Measurements from ENCODE around the gene PACS1. TPM values are rescaled to one million over a fixed set of nuclear protein-coding genes. Genes with fewer than 3 reads are reported as not detected.
"Not testable (repeated sequence)": the region's sequence is repeated elsewhere in the genome, so short reads cannot be mapped to it uniquely, and the experiment has no call there.

Gene PACS1
- total RNA-seq, 1 donor from 2014 or later, result 26.6 TPM

DNA sequence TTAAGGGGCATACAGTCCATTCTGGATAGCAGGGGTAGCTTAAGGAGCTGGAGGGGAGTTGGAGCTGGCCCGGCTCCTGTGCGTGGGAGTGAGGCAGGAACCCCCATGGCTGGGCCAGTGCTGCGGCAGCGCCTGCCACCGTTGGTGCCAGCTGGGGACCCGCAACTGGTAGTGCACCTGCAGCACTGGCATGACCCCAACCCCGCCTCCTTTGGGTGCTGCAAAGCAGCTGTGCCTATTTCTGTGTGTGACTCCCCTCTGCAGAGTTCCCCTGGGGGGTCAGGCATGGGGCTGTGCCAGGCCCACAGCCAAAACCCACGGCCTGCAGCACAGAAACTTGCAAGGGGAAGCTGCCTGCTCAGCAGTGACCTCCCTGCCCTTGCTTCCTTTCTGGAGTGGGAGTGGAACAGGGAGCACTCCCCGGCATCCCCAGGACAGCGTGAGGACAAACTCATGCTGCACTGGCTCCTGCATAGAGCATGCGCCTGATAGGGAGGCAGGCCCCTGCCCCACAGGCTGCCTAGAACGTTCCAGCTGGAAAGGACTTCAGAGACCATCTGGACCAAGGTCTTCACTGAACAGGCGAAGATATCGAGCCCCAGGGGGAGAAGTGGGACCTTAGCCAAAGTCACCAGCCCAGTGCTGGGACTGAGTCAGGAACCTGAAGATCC is 172.2 kb downstream of the PACS1 start:
- DNase-seq (ENCODE audit: low read depth), result peak; percentile 55

DNA sequence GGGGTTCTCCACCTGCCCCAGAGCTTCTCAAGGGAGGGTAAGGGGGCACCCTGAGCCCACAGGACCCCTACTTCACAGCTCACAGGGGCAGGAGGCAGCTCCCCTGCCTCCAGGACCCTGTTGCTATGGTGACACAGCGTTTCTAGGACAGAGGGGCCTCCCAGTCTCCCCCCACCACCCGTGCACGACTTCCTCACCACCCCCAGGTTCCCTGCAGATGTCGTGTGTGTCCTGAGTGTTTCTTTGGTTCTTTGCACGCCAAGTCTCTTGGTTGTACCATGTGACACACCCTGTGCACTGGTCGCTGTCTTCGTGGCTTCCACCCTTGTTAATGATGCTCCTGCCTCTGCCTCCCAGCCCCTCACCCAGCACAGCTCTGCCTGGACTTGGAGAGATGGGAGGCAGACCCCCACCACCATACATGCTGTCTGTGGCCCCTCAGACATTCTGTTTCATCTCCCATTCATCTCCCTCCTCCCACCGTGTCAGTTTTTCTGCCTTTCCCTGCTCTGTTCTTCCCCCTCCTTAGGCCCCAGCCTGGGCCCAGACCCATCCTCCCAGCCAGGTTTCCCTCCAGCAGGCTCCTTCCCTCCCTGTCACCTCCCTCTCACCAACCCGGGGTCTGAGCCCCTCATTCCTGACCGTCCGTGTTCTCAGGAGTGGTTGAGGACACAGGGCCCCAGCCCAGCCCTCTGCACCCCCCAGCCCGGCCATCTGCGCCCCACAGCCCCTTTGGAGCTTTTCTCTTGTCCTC is 173.9 kb downstream of the PACS1 start:
- no peak for DNase-seq (ENCODE audit: low read depth)

DNA sequence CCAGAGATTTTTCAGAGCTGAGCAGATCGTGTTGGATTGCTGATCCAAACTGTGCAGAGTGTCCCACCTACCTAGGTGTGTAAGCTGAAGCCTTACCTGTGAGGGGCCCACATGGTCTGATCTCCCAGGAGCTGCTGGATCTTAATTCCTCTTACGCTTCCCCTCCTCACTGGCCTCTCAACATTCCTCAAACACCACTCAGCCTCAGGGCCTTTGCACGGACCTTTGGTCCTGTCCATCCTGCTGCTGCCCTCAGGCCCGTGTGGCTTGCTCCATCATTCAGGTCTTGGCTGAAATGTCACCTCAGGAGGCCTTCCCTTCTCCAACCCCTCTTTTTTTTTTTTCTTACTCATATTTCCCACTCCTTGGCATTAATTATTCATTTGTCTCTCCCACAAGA is 177.2 kb downstream of the PACS1 start:
- no peak for DNase-seq (ENCODE audit: low read depth)

DNA sequence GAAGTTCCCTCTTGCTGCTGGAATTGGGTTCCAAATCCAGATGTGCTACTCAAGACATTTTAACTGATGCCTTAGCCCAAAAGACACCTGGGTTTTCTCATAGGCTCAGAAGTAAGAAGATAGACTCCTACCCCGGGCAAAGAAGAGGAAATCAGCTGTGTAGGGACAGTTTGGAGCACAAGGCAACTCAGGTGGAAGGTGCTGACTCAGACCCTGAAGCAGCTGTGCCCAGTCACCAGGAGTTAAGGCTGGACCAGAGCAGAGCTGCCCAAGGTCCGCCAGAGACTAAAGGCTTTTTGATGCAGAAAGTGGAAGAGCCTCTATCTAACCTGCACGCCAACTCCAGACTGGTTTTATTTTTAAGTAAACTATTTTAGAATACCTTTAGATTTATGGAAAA is 177.7 kb downstream of the PACS1 start:
- no peak for DNase-seq (ENCODE audit: low read depth)

DNA sequence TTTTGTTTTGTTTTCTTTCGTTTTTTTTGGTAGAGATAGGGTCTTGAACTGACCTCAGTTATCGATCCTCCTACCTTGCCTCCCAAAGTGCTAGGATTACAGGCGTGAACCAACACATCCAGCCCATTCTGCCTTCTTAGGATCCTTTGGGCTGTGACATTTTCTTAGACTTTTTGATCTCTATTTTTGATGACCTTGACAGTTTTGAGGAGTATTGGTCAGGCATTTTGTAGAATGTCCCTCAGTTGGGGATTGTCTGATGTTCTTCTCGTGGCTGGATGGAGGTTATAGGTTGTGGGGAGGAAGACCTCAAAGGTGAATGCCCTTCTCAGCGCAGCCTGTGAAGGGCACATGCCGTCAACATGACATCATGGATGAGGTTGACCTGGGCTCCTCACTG is 178.8 kb downstream of the PACS1 start:
- no peak for DNase-seq (ENCODE audit: low read depth)

DNA sequence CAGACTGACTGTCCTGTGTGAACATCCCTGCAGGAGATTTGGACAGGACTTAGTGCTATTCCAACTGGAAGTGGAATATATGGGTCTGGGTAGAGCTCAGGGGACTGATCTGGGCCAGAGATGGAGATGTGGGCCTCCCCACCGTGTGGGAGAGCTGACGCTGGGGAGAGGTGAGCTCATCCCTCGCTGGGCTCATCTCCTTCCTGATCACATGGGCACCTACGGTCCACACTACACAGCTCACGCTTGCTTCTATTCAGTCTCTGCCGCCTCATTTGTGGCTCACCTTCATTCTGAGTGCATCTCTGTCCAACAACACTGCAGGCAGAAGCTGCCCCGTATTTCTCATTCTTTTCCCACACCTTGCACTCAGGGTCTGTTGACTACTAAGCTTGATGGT is 181.7 kb downstream of the PACS1 start:
- no peak for DNase-seq (ENCODE audit: low read depth)

DNA sequence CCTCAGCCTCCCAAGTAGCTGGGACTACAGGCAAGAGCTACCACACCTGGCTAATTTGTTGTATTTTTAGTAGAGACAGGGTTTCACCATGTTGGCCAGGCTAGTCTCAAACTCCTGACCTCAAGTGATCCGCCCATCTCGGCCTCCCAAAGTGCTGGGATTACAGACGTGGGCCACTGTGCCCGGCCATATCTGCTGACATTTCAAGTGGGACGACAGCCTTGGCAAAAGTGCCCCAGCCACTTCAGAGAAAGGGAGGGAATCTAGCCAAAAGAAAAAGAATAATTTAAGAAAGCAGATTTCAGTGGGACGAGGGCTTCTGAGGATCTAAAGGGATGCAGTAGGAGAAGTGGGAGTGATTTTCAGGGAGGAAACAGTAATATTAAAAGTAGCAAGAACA is 183.0 kb downstream of the PACS1 start:
- DNase-seq (ENCODE audit: low read depth), result not testable (repeated sequence)

DNA sequence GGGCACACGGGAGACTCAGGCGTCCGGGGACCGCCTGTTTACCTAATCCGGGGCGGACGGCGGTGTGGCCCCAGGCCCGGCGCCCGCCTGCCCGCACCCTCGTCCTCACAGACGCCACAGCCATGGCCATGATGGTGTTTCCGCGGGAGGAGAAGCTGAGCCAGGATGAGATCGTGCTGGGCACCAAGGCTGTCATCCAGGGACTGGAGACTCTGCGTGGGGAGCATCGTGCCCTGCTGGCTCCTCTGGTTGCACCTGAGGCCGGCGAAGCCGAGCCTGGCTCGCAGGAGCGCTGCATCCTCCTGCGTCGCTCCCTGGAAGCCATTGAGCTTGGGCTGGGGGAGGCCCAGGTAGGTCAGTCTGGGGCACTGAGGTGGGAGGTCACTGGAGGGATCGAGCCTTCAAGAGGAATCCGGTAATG is 188.4 kb downstream of the PACS1 start:
- no peak for DNase-seq (ENCODE audit: low read depth)

DNA sequence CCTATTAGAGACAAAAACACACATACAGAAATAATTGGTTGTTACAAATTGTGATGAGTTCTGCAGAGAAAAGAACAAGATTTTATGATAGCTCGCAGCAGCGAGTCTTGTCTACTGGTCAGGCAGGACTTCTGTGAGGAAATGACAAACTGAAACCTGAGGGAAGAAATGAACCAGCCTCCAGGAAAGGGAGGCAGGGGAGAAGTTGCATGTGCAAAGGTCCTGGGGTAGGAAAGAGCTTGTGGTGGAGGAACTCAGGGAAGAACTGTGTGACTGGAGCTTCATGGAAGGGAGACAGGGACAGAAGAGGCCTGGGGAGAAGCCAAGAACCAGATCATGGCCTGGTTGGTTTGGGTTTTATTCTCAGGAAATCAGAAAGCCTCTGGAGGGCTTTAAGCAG is 189.2 kb downstream of the PACS1 start:
- no peak for DNase-seq (ENCODE audit: low read depth)

DNA sequence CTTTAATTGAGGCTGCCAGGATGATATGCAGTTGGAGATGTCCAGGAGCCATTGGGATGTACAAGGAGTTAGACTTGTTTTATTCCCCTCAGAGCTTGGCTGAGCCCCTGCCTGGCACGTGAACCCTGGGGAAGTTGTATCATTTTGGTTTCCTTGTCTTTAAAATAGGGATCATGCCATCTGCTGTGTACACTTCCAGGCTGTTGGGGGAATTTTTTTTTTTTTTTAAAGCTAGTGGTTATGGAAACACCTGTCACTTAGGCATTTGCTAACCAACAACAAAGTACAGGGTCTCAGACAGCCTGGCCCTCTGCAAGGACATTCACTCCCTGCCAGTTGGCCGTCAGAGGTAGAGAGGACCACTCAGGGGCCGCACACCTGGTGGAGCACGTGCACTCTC is 189.9 kb downstream of the PACS1 start:
- DNase-seq (ENCODE audit: low read depth), result peak; percentile 76

DNA sequence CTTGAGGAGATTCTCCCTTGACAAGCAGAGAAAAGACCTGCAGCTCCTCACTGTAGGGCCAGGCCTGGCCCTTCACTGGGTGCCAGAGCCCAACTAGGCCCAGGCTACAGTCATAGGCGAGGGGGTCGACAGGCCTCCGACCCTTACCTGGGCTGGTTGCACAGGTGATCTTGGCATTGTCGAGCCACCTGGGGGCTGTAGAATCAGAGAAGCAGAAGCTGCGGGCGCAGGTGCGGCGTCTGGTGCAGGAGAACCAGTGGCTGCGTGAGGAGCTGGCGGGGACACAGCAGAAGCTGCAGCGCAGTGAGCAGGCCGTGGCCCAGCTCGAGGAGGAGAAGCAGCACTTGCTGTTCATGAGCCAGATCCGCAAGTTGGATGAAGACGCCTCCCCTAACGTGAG is 191.5 kb downstream of the PACS1 start:
- DNase-seq (ENCODE audit: low read depth), result no peak

DNA sequence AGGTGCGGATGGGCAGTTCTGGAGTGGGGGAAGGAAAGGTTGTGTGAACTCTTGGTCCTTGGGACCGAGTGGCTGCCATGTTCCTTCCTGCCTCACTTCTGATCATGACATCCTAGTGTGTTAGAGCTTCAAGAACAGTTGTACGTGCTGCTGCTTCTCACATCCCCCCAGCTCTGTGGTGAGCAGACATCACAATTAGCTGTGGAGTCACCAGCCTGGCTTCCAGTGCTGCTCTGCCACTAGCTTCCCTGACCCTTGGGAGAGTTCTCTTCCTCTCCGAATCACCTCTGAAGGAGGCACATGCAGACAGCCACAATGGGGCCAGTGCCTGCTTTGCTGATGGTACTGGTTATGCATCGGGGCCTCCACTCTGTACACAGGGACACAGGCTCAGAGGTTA is 192.1 kb downstream of the PACS1 start:
- DNase-seq (ENCODE audit: low read depth), result peak; percentile 63

DNA sequence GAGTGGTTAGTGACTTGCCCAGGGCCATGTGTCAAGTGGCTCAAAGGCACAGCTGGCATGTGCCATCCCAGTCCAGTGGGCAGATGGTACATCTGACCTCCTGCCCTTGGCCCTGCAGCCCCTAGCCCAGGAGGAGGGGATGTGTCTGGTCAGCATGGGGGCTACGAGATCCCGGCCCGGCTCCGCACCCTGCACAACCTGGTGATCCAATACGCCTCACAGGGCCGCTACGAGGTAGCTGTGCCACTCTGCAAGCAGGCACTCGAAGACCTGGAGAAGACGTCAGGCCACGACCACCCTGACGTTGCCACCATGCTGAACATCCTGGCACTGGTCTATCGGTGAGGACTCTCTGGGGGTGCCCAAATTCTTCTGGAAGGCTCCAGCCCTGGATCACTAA is 192.6 kb downstream of the PACS1 start:
- no peak for DNase-seq (ENCODE audit: low read depth)

DNA sequence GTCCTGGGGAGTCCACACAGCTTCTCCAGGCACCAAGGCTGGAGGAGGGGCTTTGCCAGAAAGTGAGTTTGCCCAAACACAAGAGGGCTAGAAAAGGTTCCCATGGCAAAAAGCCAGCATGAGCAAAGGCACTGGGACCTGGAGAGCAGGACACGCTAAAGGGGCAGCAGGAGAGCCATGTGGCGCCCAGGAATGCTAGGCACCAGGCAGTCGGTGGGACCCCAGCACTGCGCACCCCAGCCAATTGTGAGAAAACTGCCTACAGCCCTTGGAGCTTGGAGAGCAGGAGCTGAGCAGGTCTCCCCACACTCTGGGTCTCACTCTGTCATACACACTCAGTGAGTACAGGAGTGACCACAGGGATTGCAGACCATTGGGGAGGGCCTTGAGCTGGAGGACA is 193.2 kb downstream of the PACS1 start:
- no peak for DNase-seq (ENCODE audit: low read depth)

DNA sequence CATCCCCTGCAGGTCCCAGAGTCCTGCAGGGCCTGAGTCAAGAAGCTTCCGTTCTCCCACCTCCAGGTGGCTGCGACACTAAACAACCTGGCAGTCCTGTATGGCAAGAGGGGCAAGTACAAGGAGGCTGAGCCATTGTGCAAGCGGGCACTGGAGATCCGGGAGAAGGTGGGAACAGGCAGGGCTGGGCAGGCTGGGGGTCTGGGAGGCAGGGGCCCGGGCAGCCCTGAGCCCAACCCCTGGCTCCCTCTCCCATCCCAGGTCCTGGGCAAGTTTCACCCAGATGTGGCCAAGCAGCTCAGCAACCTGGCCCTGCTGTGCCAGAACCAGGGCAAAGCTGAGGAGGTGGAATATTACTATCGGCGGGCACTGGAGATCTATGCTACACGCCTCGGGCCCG is 193.7 kb downstream of the PACS1 start:
- DNase-seq (ENCODE audit: low read depth), result no peak

DNA sequence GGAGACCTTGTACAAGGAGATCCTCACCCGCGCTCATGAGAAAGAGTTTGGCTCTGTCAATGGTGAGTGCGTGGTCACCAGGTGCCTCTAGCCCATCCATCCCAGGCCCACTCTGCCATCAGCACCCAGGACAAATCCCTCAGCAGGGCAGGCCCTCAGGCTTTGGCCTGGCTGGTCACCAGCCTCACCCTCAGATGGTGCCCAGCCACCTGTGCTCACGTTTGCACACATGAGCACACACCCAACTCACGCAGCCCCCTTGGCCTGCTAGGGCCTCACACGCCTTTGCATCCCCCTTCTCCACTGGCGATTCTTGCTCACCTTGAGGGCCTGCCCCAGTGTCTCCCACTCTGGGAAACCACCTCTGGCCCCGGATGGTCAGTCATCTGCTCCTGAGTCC is 194.3 kb downstream of the PACS1 start:
- no peak for DNase-seq (ENCODE audit: low read depth)

DNA sequence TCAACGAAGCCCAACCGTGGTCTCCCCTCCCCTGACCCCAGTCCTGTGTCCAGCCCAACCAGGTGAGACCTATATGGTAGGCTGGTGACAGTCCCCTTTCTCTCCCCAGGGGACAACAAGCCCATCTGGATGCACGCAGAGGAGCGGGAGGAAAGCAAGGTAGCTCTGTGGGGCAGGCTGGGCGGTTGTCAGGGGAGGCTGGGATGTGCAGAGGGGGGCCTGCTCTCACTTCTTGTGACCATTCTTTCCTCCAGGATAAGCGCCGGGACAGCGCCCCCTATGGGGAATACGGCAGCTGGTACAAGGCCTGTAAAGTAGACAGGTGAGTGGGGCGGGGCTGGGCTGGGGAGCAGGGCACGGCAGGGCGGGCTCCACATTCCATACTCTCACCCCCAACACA is 194.8 kb downstream of the PACS1 start:
- no peak for DNase-seq (ENCODE audit: low read depth)

DNA sequence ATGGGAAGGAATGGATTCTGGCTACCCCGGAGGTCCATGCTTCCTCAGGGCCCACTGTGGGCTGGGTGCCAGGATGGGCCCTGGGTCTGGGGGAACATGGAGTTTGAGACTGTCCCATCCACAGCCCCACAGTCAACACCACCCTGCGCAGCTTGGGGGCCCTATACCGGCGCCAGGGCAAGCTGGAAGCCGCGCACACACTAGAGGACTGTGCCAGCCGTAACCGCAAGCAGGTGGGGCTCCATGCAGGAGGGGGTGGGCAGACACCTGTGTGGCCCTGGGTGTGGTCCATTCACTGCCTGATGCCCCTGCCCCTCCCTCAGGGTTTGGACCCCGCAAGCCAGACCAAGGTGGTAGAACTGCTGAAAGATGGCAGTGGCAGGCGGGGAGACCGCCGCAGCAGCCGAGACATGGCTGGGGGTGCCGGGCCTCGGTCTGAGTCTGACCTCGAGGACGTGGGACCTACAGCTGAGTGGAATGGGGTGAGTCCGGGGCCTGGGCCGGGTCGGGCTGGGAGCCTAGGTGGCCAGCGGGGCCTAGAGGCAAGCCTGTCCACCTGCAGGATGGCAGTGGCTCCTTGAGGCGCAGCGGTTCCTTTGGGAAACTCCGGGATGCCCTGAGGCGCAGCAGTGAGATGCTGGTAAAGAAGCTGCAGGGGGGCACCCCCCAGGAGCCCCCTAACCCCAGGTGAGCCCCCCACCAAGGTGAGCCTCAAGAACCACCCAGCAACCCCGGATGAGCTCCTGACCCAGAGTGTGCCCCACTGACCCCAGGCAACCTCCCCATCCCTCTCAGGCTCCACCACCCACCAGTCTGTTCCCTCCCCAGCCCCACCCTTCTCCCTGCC is 195.7 kb downstream of the PACS1 start:
- DNase-seq (ENCODE audit: low read depth), result no peak

DNA sequence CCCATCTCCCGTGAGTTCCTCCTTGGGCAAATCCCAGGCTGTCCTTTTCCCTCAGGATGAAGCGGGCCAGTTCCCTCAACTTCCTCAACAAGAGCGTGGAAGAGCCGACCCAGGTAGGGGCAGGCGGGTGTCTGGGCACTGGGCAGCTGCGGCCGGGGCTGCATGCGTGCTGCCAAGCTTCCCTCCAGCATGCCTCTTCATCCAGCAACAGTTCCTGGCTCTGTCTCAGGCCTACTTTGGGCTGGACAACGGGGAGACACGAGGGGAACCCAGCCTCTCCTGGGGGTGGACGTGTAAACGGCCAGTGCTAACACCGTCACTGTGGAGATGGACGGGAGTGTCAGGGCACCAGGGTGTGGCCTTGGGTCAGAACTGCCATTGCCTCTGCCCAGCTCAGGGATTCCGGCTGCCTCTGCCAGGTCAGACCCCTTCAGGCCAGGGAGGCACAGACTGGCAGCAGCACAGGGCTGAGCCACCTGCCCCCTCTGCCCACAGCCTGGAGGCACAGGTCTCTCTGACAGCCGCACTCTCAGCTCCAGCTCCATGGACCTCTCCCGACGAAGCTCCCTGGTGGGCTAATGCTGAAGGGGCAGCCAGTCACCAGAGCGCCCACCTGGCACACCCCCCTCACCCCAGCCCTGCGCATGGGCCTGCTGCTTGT is 196.4 kb downstream of the PACS1 start:
- no peak for DNase-seq (ENCODE audit: low read depth)

DNA sequence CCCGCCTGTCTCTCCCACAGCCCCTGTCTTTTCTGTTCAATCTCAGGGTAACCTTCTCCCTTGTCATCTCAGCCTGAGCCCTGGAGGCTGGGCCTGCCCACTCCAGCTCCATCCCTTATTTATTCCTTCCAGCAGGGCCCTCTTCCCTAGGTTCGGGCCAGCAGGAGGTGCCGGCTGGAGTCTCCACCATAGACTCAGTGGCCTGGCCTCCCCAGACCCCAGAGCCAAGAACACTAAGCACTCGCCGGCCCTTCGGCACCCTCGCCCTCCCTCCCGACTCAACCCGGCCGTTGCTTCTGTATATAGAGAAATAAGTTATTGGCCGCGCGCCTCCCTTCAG is 196.9 kb downstream of the PACS1 start:
- DNase-seq (ENCODE audit: low read depth), result no peak

DNA sequence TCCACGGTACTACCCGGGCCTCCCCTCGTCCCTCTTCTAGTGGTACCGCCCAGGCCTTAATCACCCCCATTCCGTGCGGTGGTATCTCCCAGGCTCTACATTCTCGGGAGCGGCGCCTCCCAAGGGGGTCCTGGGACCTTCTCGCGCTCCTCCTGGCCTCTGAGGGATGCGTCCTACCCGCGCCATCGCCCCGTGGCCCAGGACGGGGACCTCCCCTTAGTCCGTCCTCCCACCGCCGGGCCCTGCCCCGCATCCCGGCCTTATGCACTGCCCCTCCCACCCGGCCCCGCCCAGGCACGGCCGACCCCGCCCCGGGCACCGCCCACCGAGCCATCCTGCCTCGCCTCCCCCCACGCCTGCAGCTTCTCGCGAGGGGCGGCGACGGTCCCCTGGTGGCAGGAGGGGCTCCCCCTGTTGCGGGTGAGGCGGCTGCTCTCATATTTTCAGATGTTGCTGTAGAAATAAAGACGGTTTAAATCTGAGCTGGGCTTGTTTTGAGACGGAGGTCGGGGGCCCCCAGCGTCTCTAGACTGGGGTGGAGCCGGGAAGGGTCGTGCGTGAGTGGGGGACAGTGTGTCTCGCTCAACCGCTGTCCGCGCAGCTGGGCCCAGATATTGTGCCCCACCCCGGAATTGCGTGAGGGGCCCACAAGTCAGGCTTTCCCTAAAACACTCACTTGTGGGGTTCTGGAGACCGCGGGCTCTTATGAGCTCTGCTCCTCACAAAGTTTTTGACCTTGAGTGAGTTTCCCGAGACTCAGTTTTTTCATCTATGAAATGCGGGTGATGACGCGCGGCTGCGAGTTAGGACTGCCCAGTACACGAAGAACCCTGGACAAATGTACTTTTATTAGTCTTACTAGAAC is 197.5 kb downstream of the PACS1 start:
- peak; percentile 90 for DNase-seq (ENCODE audit: low read depth)
